ENCODE results near the gene B4GALT1. TPM values are rescaled to one million over a fixed set of nuclear protein-coding genes. Genes with fewer than 3 reads are reported as not detected.

The B4GALT1 gene
- total and polyA plus RNA-seq, 2 experiments from 2014 or later, result 74.3 to 140 TPM

- Histone ChIP-seq H3F3A (ENCODE audit: insufficient read depth) (peaks cover 37% of the 10 kb centered on the region), H3K4me1 (ENCODE audit: insufficient read depth) (peaks cover 40% of the 10 kb centered on the region), H3K9ac (no peak overlapping the region), H3K79me2 (ENCODE audit: insufficient read depth) (peaks cover 100% of the 10 kb centered on the region), H3K4me2 (ENCODE audit: unreplicated experiment) (no peak overlapping the region), H3K9me3 (ENCODE audit: low read depth) (no peaks in the 10 kb centered on the region), H4K20me1 (ENCODE audit: insufficient read depth) (peaks cover 4% of the 10 kb centered on the region; the same call in 1 of the 2 replicates), H2AFZ (no peak overlapping the region), H3K36me3 (ENCODE audit: low read depth) (peaks cover 19% of the 10 kb centered on the region; the same call in 1 of the 2 replicates), H3K27ac (no peak overlapping the region), H3K9me2 (ENCODE audit: insufficient read depth) (no peaks in the 10 kb centered on the region), H3K4me3 (no peak overlapping the region), H3K27me3 (replicated peaks; ENCODE audit: insufficient read depth) (no peaks in the 10 kb centered on the region)
- no peak for TF ChIP-seq EZH2 (IDR thresholded peaks at IDR 0.05; ENCODE audit: insufficient read depth, poor library complexity, severe bottlenecking)
- TF ChIP-seq EZH2phosphoT487 (IDR thresholded peaks at IDR 0.05; ENCODE audit: insufficient read depth, low read depth), result no peak
- in situ Hi-C loops (cut with MboI), result no loop called here
- 93 to 96% methylated on average over 11 of the region's 11 CpGs for WGBS, 2 experiments (ENCODE audit: low coverage in 1 of 2, low lambda C conversion rate in 2 of 2, missing lambda C conversion rate in 2 of 2)
- DNase-seq, result no peak
Observed at GRCh38 chr9:33137781-33138264, 29.3 kb downstream of the B4GALT1 start.

- in situ Hi-C loops (cut with MboI), result no loop called here
Observed at GRCh38 chr9:33136721-33137670, 30.1 kb downstream of the B4GALT1 start.

GRCh38 chr9:33135470-33135958 lies 31.6 kb downstream of the B4GALT1 start:
- in situ Hi-C loops (cut with MboI), result no loop called here

More at GRCh38 chr9:33136721-33137670, 30.1 kb downstream of the B4GALT1 start:
- Histone ChIP-seq H3K27me3 (replicated peaks; ENCODE audit: insufficient read depth) (no peaks in the 10 kb centered on the region), H2AFZ (no peak overlapping the region), H3K36me3 (ENCODE audit: low read depth) (peaks cover 19% of the 10 kb centered on the region; the same call in 1 of the 2 replicates), H3K9ac (no peak overlapping the region), H3K4me1 (ENCODE audit: insufficient read depth) (peaks cover 44% of the 10 kb centered on the region), H3F3A (ENCODE audit: insufficient read depth) (peaks cover 38% of the 10 kb centered on the region), H3K27ac (no peak overlapping the region), H3K9me2 (ENCODE audit: insufficient read depth) (no peaks in the 10 kb centered on the region), H3K4me2 (ENCODE audit: unreplicated experiment) (no peak overlapping the region), H3K4me3 (no peak overlapping the region), H3K79me2 (ENCODE audit: insufficient read depth) (peaks cover 97% of the 10 kb centered on the region), H4K20me1 (ENCODE audit: insufficient read depth) (peaks cover 4% of the 10 kb centered on the region; the same call in 1 of the 2 replicates), H3K9me3 (ENCODE audit: low read depth) (no peaks in the 10 kb centered on the region)
- TF ChIP-seq EZH2phosphoT487 (IDR thresholded peaks at IDR 0.05; ENCODE audit: insufficient read depth, low read depth) (no peak), EZH2 (IDR thresholded peaks at IDR 0.05; ENCODE audit: insufficient read depth, poor library complexity, severe bottlenecking) (no peak)
- no peak for DNase-seq
- WGBS, 2 experiments (ENCODE audit: low coverage in 1 of 2, low lambda C conversion rate in 2 of 2, missing lambda C conversion rate in 2 of 2), result 80 to 85% methylated on average over 10 of the region's 10 CpGs

GRCh38 chr9:33135031-33135461 lies 32.1 kb downstream of the B4GALT1 start:
- H3K27me3 ChIP-seq (replicated peaks; ENCODE audit: insufficient read depth), result no peaks in the 10 kb centered on the region
- H3K27ac ChIP-seq, result no peak overlapping the region
- H2AFZ ChIP-seq, result no peak overlapping the region
- no peak for DNase-seq
- H3K4me3 ChIP-seq, result no peak overlapping the region
- in situ Hi-C loops (cut with MboI), result no loop called here
- H3K36me3 ChIP-seq (ENCODE audit: low read depth), result peaks cover 19% of the 10 kb centered on the region; the same call in 1 of the 2 replicates
- TF ChIP-seq EZH2 (IDR thresholded peaks at IDR 0.05; ENCODE audit: insufficient read depth, poor library complexity, severe bottlenecking) (no peak), EZH2phosphoT487 (IDR thresholded peaks at IDR 0.05; ENCODE audit: insufficient read depth, low read depth) (no peak)
- no peak overlapping the region for H3K9ac ChIP-seq
- H3K4me2 ChIP-seq (ENCODE audit: unreplicated experiment), result no peak overlapping the region
- H3K9me3 ChIP-seq (ENCODE audit: low read depth), result no peaks in the 10 kb centered on the region
- peaks cover 4% of the 10 kb centered on the region; the same call in 1 of the 2 replicates for H4K20me1 ChIP-seq (ENCODE audit: insufficient read depth)
- peaks cover 43% of the 10 kb centered on the region for H3K4me1 ChIP-seq (ENCODE audit: insufficient read depth)
- H3K79me2 ChIP-seq (ENCODE audit: insufficient read depth), result peaks cover 97% of the 10 kb centered on the region
- 88 to 92% methylated on average over 8 of the region's 8 CpGs for WGBS, 2 experiments (ENCODE audit: low coverage in 1 of 2, low lambda C conversion rate in 2 of 2, missing lambda C conversion rate in 2 of 2)
- H3K9me2 ChIP-seq (ENCODE audit: insufficient read depth), result no peaks in the 10 kb centered on the region
- H3F3A ChIP-seq (ENCODE audit: insufficient read depth), result peaks cover 43% of the 10 kb centered on the region

More at GRCh38 chr9:33135470-33135958, 31.6 kb downstream of the B4GALT1 start:
- H3K79me2 ChIP-seq (ENCODE audit: insufficient read depth), result peaks cover 97% of the 10 kb centered on the region
- no peaks in the 10 kb centered on the region for H3K9me3 ChIP-seq (ENCODE audit: low read depth)
- DNase-seq, result no peak
- TF ChIP-seq EZH2 (IDR thresholded peaks at IDR 0.05; ENCODE audit: insufficient read depth, poor library complexity, severe bottlenecking) (no peak), EZH2phosphoT487 (IDR thresholded peaks at IDR 0.05; ENCODE audit: insufficient read depth, low read depth) (no peak)
- H3K4me1 ChIP-seq (ENCODE audit: insufficient read depth), result peaks cover 43% of the 10 kb centered on the region
- no peak overlapping the region for H3K4me2 ChIP-seq (ENCODE audit: unreplicated experiment)
- H3K9me2 ChIP-seq (ENCODE audit: insufficient read depth), result no peaks in the 10 kb centered on the region
- H3K36me3 ChIP-seq (ENCODE audit: low read depth), result peaks cover 19% of the 10 kb centered on the region; the same call in 1 of the 2 replicates
- H3K27ac ChIP-seq, result no peak overlapping the region
- WGBS, 2 experiments (ENCODE audit: low coverage in 1 of 2, low lambda C conversion rate in 2 of 2, missing lambda C conversion rate in 2 of 2), result 73 to 79% methylated on average over 7 to 8 of the region's 8 CpGs
- no peaks in the 10 kb centered on the region for H3K27me3 ChIP-seq (replicated peaks; ENCODE audit: insufficient read depth)
- H4K20me1 ChIP-seq (ENCODE audit: insufficient read depth), result peaks cover 4% of the 10 kb centered on the region; the same call in 1 of the 2 replicates
- H3K4me3 ChIP-seq, result no peak overlapping the region
- no peak overlapping the region for H2AFZ ChIP-seq
- H3K9ac ChIP-seq, result no peak overlapping the region
- peaks cover 43% of the 10 kb centered on the region for H3F3A ChIP-seq (ENCODE audit: insufficient read depth)
